Body of pancreas (tissue), 4 donors: ENCODE results near the gene YJU2.
"Not testable (repeated sequence)": the region's sequence is repeated elsewhere in the genome, so short reads cannot be mapped to it uniquely, and the experiment has no call there.

Experiments used
- POLR2A ChIP-seq, 3 donors: fragments of 450-650 bp; IDR thresholded peaks; one replicate each; pipeline ENCODE4 v1.6.1; 2016; ENCODE audit warnings: antibody characterized with exemption in 3 of 3, mild to moderate bottlenecking in 2 of 3
- TF ChIP-seq, protein P1 (sequence below), 7 experiments: fragments of 450-650 bp in 4 of 7; fragments of 200-600 bp in 3 of 7; sonication (generic) in 3 of 7; IDR thresholded peaks; one replicate each; pipeline ENCODE4 v1.5.1; 2016 to 2019; ENCODE audit warnings: antibody characterized with exemption in 7 of 7

DNA sequence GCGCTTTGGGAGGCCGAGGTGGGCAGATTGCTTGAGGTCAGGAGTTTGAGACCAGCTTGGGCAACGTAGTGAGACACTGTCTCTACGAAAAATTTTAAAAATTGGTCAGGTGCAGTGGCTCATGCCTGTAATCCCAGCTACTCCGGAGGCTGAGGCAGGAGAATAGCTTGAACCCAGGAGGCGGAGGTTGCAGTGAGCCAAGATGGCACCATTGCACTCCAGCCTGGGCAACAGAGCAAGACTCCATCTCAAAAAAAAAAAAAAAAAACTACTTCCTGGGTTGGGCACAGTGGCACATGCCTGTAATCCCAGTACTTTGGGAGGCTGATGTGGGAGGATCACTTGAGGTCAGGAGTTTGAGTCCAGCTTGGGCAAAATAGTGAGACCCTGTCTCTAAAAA is 15.4 kb upstream of the YJU2 start:
- not testable (repeated sequence) for TF ChIP-seq POLR2A (IDR thresholded peaks at IDR 0.05)
- TF ChIP-seq, protein P1, sequence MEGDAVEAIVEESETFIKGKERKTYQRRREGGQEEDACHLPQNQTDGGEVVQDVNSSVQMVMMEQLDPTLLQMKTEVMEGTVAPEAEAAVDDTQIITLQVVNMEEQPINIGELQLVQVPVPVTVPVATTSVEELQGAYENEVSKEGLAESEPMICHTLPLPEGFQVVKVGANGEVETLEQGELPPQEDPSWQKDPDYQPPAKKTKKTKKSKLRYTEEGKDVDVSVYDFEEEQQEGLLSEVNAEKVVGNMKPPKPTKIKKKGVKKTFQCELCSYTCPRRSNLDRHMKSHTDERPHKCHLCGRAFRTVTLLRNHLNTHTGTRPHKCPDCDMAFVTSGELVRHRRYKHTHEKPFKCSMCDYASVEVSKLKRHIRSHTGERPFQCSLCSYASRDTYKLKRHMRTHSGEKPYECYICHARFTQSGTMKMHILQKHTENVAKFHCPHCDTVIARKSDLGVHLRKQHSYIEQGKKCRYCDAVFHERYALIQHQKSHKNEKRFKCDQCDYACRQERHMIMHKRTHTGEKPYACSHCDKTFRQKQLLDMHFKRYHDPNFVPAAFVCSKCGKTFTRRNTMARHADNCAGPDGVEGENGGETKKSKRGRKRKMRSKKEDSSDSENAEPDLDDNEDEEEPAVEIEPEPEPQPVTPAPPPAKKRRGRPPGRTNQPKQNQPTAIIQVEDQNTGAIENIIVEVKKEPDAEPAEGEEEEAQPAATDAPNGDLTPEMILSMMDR (IDR thresholded peaks at IDR 0.05): not testable (repeated sequence)
